Measurements from ENCODE around the gene AFP.

Gene AFP

DNA sequence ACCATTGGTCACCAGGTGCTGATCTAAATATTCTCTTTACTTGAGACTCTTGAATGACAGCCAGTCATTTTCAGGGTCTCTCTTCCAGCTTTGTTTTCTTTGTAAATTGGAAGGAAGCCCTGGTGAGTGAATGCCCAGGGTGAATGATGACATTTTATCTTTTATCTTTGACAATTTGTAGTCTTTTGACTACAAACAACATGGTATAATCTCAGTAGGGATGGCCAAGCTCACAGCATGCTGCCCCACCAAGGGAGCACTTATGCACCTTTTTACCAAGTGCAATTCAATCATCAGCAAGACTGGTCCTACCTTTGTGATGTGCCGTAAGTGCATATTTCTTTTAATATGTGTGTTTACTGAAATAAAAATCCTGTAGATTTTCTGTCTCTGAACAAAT is 51.2 kb downstream of the AFP start:
- no peak for DNase-seq (ENCODE audit: extremely low read depth, low read depth)
- TF ChIP-seq, protein P1, sequence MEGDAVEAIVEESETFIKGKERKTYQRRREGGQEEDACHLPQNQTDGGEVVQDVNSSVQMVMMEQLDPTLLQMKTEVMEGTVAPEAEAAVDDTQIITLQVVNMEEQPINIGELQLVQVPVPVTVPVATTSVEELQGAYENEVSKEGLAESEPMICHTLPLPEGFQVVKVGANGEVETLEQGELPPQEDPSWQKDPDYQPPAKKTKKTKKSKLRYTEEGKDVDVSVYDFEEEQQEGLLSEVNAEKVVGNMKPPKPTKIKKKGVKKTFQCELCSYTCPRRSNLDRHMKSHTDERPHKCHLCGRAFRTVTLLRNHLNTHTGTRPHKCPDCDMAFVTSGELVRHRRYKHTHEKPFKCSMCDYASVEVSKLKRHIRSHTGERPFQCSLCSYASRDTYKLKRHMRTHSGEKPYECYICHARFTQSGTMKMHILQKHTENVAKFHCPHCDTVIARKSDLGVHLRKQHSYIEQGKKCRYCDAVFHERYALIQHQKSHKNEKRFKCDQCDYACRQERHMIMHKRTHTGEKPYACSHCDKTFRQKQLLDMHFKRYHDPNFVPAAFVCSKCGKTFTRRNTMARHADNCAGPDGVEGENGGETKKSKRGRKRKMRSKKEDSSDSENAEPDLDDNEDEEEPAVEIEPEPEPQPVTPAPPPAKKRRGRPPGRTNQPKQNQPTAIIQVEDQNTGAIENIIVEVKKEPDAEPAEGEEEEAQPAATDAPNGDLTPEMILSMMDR (IDR thresholded peaks at IDR 0.05; ENCODE audit: low read depth, low read length, missing control alignments) = no peak
- no peak overlapping the region for H3K4me3 ChIP-seq (replicated peaks; ENCODE audit: low read depth, low read length)

DNA sequence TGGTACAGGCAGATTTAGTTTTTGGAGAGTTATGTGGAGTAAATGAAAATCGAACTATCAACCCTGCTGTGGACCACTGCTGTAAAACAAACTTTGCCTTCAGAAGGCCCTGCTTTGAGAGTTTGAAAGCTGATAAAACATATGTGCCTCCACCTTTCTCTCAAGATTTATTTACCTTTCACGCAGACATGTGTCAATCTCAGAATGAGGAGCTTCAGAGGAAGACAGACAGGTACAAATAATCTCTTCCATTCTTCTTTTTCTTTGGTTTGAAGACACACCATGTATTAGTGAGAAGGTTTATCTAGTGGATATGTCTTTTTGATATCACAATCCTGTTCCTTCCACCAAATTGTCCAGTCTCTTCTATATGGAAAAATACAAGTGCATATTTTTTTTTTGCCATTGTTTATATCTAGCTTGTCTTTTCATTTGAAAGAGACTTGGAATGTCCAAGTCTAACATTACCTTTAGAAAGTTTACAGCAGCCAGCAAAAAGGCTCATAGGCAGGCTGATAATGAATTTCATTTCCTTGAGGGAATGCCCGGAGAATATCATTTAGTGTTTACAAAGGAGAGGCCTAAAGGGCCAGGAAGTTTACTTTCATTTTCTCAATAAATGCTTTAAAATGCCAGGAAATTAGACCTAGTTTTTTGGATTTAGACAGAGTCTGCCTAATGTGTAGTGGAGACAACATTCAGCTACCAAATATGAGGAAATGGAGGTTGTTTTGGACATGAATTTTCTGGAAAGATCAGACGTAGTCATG is 64.2 kb downstream of the AFP start:
- DNase-seq (ENCODE audit: extremely low read depth, low read depth) = no peak
- H3K4me3 ChIP-seq (replicated peaks; ENCODE audit: low read depth, low read length) = no peak overlapping the region
- TF ChIP-seq, protein P1 (IDR thresholded peaks at IDR 0.05; ENCODE audit: low read depth, low read length, missing control alignments) = no peak

DNA sequence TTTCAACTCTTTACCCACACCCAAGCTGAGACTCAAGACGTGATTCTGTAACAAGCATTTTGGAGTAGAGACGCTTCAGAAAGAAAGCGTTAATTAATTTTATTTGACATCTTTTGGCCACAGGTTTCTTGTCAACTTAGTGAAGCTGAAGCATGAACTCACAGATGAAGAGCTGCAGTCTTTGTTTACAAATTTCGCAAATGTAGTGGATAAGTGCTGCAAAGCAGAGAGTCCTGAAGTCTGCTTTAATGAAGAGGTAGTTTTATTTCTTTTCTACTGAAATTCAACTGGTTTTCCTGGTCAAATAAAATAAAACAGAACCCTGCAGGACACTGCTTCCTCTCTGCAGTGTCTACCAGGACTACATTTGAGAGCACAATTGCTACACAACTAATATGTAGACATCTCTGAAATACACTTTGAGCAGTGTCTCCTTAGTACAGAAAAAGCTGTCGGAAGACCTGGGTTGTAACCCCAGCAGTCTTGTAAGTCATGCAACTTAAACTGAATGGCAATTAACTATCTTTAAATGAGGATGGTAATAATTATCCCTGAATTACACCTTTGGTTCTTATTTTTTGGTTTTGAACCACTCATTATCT is 65.7 kb downstream of the AFP start:
- TF ChIP-seq, protein P1 (IDR thresholded peaks at IDR 0.05; ENCODE audit: low read depth, low read length, missing control alignments) = no peak
- DNase-seq (ENCODE audit: extremely low read depth, low read depth) = no peak

DNA sequence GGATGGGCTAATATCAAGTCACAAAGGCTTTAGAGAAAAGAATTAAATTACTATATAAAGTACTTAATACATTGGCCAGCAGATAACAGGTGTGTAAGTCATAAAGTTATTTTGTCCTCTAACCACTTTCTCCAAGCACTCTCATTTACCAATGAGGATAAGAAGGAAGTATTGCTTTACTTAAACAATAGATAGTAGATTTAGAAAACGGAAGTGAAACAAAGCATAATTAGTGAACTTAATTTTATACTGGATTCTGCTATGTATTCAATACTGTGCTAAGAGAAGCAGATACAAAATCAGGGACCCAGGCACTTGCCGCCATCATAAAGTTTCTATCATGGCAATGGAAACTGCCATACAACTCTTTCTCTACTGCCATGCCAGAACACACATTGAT is 69.5 kb downstream of the AFP start:
- no peak overlapping the region for H3K4me3 ChIP-seq (replicated peaks; ENCODE audit: low read depth, low read length)
- TF ChIP-seq, protein P1 (IDR thresholded peaks at IDR 0.05; ENCODE audit: low read depth, low read length, missing control alignments) = no peak
- no peak for DNase-seq (ENCODE audit: extremely low read depth, low read depth)

More for the DNA sequence above, 65.7 kb downstream of the AFP start:
- no peak overlapping the region for H3K4me3 ChIP-seq (replicated peaks; ENCODE audit: low read depth, low read length)

Data from HFF-Myc (cell line).